ENCODE results near the gene NALCN.
"Not testable (repeated sequence)": the region's sequence is repeated elsewhere in the genome, so short reads cannot be mapped to it uniquely, and the experiment has no call there.

NALCN gene

DNA sequence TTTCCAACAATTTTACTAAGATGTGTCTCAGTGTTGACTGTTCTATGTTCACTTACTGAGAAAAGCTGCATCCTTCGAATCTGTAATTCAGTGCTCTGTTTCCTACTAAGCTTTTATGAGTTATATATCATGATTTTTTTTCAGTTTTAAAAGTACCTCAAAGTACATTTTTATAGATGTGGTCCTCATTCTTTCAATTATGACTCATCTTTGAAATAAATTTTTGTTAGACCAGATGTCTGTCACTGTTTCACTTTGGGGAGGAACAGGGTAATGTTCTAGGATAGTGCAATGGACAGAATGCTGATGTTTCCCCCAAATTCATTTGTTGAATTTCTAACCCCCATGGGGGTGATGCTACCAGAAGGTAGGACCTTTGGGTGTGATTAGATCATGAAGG lies 74.8 kb downstream of the NALCN start:
- DNase-seq (ENCODE audit: low read depth in 2 of 2): no peak

- no peak for DNase-seq (ENCODE audit: low read depth in 2 of 2)
Observed at GRCh38 chr13:101339202-101339601, 77.1 kb downstream of the NALCN start.

DNA sequence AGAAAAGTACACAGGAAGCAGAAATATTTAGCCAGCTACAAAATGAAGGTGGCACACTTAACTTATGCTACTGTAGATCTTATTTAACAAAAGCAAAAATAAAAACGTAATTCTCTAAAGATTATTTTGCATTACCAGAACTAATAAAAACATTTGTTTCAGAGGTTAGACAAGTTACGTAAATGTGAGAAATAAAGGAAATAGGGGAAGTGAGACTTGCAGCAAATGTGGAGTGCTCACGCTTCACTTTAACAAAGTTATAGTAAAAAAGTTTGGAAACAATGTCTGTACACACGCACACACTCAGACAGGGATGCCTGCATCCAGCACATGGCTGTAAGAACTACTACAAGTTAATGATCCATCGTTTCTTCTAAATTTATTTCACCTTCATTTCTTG lies 83.7 kb downstream of the NALCN start:
- DNase-seq (ENCODE audit: low read depth in 2 of 2): no peak

DNA sequence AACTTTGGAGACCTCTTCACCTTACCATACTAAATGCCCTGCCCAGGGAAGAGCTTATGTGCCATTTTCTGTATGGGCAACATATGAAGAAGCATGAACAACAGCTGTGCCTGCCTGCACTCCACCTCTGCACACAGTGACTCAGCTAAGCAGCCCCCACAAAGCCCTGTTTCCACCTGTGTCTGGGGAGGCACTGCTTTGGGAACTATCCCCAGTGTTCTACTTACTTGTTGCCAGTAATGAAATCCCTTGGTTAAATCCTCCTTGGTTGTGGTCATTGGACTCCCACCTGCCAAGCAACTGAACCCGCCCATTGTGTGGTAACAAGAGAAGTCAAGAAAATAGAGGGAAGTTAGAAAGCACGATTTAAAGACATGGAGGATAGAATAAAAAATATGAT lies 84.6 kb downstream of the NALCN start:
- DNase-seq (ENCODE audit: low read depth in 2 of 2): no peak

DNA sequence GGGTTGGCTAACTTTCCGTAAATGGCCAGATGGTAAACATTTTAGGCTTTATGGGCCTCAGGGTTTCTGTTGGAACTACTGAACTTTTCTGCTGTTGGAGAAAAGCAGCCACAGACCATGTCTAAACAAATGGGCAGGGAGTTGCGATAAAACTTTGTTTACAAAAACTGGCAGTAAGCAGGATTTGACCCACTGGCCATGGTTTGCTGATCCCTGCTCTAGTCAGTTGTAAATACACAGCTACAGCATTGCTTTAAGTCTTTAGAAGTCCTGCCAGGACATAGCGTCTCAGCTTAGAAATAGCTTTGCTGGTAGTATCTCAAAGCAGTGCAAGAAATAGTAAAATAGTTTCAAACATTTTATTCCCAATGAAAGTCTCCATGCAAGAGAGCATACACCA lies 88.4 kb downstream of the NALCN start:
- DNase-seq (ENCODE audit: low read depth in 2 of 2): no peak

- DNase-seq (ENCODE audit: low read depth in 2 of 2): no peak
Observed at GRCh38 chr13:101326710-101327109, 89.6 kb downstream of the NALCN start.

DNA sequence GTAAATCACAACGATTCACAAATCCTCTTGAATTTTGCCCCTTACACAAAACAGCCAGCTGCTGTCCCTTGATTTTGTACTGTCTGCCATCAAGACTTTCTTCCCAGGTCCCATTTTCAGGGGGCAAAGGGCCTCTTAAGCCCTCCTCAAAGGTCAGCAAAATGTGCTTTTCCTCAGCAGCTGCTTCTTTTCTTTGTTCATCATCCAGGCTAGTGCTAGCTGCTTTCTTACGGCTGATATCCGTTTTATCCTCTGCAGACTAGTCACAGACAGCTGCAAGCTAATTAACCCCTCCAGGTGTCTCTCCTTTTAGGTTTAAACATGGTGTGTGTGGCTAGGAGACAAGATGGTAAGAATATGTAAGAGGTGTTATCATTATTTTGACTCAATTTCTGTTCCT lies 90.9 kb downstream of the NALCN start:
- no peak for DNase-seq (ENCODE audit: low read depth in 2 of 2)

- no peak for DNase-seq (ENCODE audit: low read depth in 2 of 2)
Observed at GRCh38 chr13:101323601-101324000, 92.7 kb downstream of the NALCN start.

DNA sequence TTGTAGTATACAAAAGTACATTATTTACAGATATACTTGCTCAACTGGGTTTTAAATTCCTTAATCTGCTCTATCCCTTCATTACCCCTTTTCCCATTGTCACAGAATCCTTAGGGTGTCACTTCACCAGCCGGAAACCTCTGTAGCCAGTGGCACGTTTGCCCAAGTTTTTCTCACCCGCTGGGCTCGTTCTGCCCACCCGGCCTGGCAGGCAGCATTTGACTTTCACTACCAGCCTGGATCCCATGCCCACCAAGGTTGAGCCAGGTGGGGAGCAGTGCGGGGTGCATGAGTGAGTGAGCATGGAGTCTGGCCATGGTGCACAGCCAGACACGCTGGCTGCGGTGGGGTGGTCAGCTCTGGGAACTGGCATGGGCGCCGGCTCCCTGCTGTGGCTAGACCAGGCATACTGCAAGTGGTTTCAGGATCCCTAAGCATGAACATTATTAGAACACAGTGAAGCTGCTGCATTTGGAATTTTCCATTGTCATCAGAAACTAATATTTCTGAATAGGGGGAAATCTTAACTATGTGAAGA lies 98.3 kb downstream of the NALCN start:
- DNase-seq (ENCODE audit: low read depth in 2 of 2): no peak

- not testable (repeated sequence) for DNase-seq (ENCODE audit: low read depth in 2 of 2)
Observed at GRCh38 chr13:101313479-101313878, 102.8 kb downstream of the NALCN start.

DNA sequence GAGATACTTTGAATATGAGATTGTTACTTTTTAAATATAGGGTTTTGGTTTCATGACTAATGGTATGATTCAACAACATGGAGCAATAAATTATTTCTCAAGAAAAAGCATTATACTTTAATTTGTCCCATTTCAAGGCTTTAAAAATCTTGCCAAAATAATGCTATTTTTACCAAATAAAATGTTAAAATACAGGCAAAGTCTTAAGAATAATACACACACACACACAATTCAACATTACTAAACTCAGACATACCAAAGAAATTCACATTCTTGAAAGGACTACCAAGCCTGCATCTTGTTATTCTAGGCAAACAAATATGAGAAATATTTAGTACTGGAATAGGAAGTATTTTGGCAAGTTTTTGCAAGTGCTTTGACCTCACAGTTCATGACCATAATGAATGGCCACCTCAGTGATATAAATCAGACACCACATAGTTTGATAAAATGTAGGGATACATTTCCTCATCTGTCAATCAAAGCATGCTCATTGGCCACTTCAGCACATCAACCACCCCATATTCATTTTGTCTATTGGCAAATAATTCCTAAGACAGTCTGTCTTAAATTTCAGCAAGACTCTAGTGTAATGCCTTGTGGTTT lies 107.2 kb downstream of the NALCN start:
- DNase-seq (ENCODE audit: low read depth in 2 of 2): no peak

DNA sequence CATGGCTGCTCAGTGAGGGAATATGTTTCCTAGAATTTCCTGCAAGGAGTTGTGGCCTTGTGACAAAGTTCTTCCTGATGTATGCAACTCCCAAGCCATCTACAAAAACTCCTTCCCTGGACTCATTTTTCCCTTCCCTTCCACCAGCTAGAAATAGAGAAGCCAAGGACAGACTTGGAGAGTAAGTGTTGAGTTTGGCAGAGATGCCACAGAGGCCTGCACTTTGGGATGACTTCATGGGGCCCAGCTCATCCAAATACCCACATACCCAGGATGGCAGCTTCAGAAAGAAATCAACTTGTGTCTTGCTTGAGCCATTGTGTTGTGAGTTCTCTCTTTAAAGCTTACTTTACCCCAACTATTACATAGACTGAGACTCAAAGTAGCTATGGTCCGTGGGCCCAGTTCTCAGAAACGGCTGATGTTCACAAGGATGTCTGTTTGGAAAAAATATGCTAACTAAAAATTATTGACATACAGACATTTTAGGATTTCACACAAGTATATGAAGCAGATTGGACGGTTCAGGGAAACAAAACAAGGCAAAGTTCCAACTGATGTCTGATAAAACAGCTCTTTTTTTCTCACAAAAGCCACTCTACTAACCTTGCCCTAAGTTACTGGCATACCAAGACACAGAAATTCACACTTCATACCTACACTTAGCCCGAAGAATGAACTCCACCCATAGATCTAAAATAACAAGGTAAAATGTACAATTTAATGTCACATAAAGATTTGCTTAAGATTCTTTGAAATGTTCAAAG lies 107.9 kb downstream of the NALCN start:
- no peak for DNase-seq (ENCODE audit: low read depth in 2 of 2)

DNA sequence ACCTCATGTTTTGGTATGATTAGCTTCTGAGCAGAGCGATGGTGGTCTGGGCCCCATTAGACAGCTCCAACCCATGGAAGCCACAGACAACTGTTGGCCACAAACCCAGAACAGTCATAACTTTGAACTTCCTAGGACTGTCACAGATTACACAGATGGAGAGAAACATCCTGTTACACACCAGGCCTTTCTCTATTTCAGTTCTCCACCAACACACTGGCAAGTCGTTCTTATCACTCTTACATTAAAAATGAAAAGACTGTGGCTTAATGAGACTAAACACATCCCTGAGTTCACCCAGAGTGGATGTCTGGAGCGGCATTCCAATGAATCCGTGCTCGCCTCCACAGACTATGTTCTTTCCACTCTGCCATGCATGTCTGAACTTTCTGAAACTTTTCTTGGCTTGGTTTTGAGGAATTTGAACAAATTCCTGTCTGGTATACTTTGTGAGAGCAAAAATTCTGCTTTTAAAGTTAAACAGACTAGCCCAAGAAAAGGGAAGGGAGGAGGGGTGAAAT lies 109.1 kb downstream of the NALCN start:
- no peak for DNase-seq (ENCODE audit: low read depth in 2 of 2)

GRCh38 chr13:101306773-101307172 lies 109.5 kb downstream of the NALCN start:
- DNase-seq (ENCODE audit: low read depth in 2 of 2): no peak

DNA sequence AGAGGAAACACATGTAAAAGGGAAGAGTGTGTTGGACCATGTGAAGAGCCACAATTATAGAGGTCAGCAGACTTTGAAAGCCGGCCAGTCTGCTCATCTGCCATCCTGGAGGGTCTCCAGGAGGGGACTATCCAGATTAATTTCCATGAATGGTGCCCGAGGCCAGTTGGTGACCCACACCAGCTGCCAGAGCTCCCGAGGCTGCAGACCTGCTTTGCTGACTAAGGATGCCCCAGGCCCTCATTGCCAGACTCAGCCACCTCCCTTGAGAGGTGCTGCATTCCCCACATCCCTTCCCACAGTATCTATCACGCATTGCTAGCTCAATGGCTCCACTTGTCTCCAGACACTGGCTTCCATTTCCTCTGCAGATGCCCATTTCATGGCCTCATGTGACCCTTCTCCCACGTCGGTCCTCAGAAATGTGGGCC lies 110.3 kb downstream of the NALCN start:
- DNase-seq (ENCODE audit: low read depth in 2 of 2): no peak

- DNase-seq (ENCODE audit: low read depth in 2 of 2): no peak
Observed at GRCh38 chr13:101303521-101303920, 112.8 kb downstream of the NALCN start.

GRCh38 chr13:101301053-101301452 lies 115.3 kb downstream of the NALCN start:
- DNase-seq (ENCODE audit: low read depth in 2 of 2): no peak

- DNase-seq (ENCODE audit: low read depth in 2 of 2): no peak
Observed at GRCh38 chr13:101300531-101300930, 115.8 kb downstream of the NALCN start.

DNA sequence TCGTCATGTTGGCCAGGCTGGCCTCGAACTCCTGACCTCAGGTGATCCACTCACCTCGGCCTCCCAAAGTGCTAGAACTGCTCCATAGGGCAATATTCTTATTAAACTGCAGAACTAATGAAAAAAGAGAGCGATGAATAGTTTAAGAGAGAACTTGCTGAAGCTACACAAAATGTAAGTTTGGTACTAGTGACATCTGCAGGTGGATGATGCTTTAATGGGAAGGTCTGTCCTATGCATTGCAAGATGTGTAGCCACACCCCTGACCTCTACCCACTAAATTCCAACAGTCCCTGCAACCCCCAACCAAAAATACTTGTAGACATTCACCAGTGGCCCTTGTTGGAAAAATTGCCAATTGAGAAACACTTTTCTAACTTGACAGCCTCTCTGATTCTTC lies 117.8 kb downstream of the NALCN start:
- DNase-seq (ENCODE audit: low read depth in 2 of 2): no peak

DNA sequence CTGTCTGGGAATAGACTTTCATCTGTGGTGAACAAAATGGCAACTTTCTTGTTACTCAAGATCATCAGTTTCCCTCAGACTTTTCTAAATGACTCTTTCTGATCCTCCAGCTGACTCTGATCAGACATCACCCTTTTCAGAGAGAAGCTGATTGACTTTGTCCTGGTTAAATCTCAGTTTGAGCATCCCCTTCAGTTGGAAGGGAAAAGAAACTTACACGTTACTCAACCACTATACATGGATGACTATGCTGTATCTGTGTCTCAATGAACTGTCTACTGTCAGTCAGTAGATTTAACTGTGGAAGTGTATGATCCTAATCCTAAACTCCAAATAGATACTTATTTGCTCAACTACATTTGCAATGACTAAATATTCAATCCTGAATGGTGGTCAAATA lies 118.5 kb downstream of the NALCN start:
- DNase-seq (ENCODE audit: low read depth in 2 of 2): no peak

DNA sequence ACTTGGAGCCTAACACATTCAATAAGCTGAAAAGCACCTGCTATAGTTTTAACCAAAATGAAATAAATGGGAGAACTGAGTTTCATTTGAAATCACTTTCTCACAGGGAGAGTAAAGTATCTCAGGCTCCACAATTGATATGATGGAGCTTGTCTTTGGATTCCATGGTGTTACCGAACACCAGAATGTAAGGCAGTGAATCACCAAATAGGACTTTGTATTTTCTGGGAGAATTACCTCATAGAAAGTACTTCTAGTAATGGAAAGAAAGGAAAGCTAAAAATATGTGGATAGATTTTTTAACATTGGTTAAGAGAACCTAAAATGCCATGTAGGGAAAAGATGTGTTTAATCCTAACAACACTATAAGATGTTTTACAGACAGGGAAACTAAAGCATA lies 123.6 kb downstream of the NALCN start:
- no peak for DNase-seq (ENCODE audit: low read depth in 2 of 2)

- DNase-seq (ENCODE audit: low read depth in 2 of 2): no peak
Observed at GRCh38 chr13:101291646-101292515, 124.4 kb downstream of the NALCN start.
